ENCODE results near the gene TMEM244.

- TF ChIP-seq POLR2AphosphoS5 (IDR thresholded peaks at IDR 0.05) (no peak), CTCF (IDR thresholded peaks at IDR 0.05) (no peak), POLR2A (IDR thresholded peaks at IDR 0.05) (no peak), EP300 (IDR thresholded peaks at IDR 0.05; ENCODE audit: low read depth) (no peak)
Measured at GRCh38 chr6:129790785-129791184, 70.3 kb downstream of the TMEM244 start.
